GM12873 (cell line): ENCODE results near the gene SPAG4.

ENCODE experiments used
- CTCF ChIP-seq: IDR thresholded peaks from 2 replicates; pipeline ENCODE4 v1.5.1; 2012; ENCODE audit warnings: low read depth, mild to moderate bottlenecking, moderate library complexity, low read length, control low read depth; ENCODE audit not compliant: insufficient read depth; ENCODE audit errors: missing control alignments

SPAG4 gene

GRCh38 chr20:35661908-35662307, 46.3 kb downstream of the SPAG4 start:
- TF ChIP-seq CTCF: no peak

- no peak for TF ChIP-seq CTCF
Observed at GRCh38 chr20:35662551-35662950, 46.9 kb downstream of the SPAG4 start.

- TF ChIP-seq CTCF: no peak
Observed at GRCh38 chr20:35663516-35664465, 48.2 kb downstream of the SPAG4 start.

GRCh38 chr20:35664466-35665206, 49.0 kb downstream of the SPAG4 start, which contains the start of the genes CPNE1 and RBM12:
TSS of gene CPNE1 (minus strand) at chr20:35664900. CDS start at chr20:35632923, 31,977 bp downstream.
TSS of gene RBM12 (minus strand) at chr20:35664900. CDS start at chr20:35655322, 9,578 bp downstream.
- no peak for TF ChIP-seq CTCF

- TF ChIP-seq CTCF: no peak
Observed at GRCh38 chr20:35665949-35666288, 50.3 kb downstream of the SPAG4 start.

GRCh38 chr20:35669221-35669620, 53.6 kb downstream of the SPAG4 start:
- TF ChIP-seq CTCF: no peak

- TF ChIP-seq CTCF: no peak
Observed at GRCh38 chr20:35669681-35670080, 54.1 kb downstream of the SPAG4 start.
